GM23338 (cell line): ENCODE measurements around the gene RFNG. TPM values are rescaled to one million over a fixed set of nuclear protein-coding genes. Genes with fewer than 3 reads are reported as not detected.
A peak's percentile ranks its signal among the peaks of the same experiment; 100 is the strongest.

Experiments
- ATAC-seq: fragments of 200-7000 bp; cut with Tn5 transposase; 3 replicates; pipeline ENCODE4 v1.9.1; 2020
- DNase-seq: peaks from one replicate; pipeline ENCODE4 v3.0.0-alpha.2; 2015; ENCODE audit warnings: low spot score
- H2AFZ ChIP-seq: fragments of 200-600 bp; sonication (generic); 2 replicates; pipeline ENCODE4 v1.8.0; 2016; ENCODE audit warnings: antibody characterized with exemption, mild to moderate bottlenecking, moderate library complexity
- H3F3A ChIP-seq: fragments of 200-600 bp; sonication (generic); replicated peaks from 2 replicates; pipeline ENCODE4 v1.8.0; 2017; ENCODE audit warnings: antibody characterized with exemption, mixed run types, low read depth
- H3K27ac ChIP-seq: fragments of 200-600 bp; sonication (generic); 2 replicates; pipeline ENCODE4 v1.6.1; 2016; ENCODE audit warnings: low read depth
- H3K27me3 ChIP-seq: fragments of 200-600 bp; sonication (generic); 2 replicates; pipeline ENCODE4 v1.8.0; 2016; ENCODE audit warnings: mild to moderate bottlenecking, mixed run types, moderate library complexity; ENCODE audit not compliant: insufficient read depth
- H3K36me3 ChIP-seq: fragments of 200-600 bp; sonication (generic); 2 replicates; pipeline ENCODE4 v1.8.0; 2016; ENCODE audit warnings: mild to moderate bottlenecking; ENCODE audit not compliant: insufficient read depth
- H3K4me1 ChIP-seq: fragments of 200-600 bp; sonication (generic); 2 replicates; pipeline ENCODE4 v1.8.0; 2016; ENCODE audit warnings: mild to moderate bottlenecking, moderate library complexity; ENCODE audit not compliant: insufficient read depth
- H3K4me2 ChIP-seq: fragments of 200-600 bp; sonication (generic); 2 replicates; pipeline ENCODE4 v1.7.1; 2017; ENCODE audit warnings: mixed run types
- H3K4me3 ChIP-seq: fragments of 200-600 bp; sonication (generic); 2 replicates; pipeline ENCODE4 v1.6.1; 2016; ENCODE audit warnings: mixed run types
- H3K79me2 ChIP-seq: fragments of 200-600 bp; sonication (generic); replicated peaks from 2 replicates; pipeline ENCODE4 v1.8.0; 2017; ENCODE audit warnings: mild to moderate bottlenecking; ENCODE audit not compliant: insufficient read depth
- H3K9me2 ChIP-seq: fragments of 200-600 bp; sonication (generic); 2 replicates; pipeline ENCODE4 v1.8.0; 2017; ENCODE audit not compliant: insufficient read depth
- H4K20me1 ChIP-seq: fragments of 200-600 bp; sonication (generic); replicated peaks from 2 replicates; pipeline ENCODE4 v1.8.0; 2017; ENCODE audit warnings: mild to moderate bottlenecking; ENCODE audit not compliant: insufficient read depth
- H3K27ac Mint-ChIP-seq: 2 replicates; pipeline ENCODE4 v1.8.0; 2020; ENCODE audit warnings: inconsistent platforms, mild to moderate bottlenecking, moderate library complexity, mixed read lengths
- H3K27me3 Mint-ChIP-seq: 3 replicates; pipeline ENCODE4 v1.8.0; 2022; ENCODE audit warnings: low read depth, mild to moderate bottlenecking, moderate library complexity, mixed read lengths, inconsistent platforms; ENCODE audit not compliant: insufficient read depth, poor library complexity
- H3K36me3 Mint-ChIP-seq: 3 replicates; pipeline ENCODE4 v1.8.0; 2021; ENCODE audit warnings: low read depth, mild to moderate bottlenecking, inconsistent platforms, moderate library complexity, mixed read lengths
- H3K4me1 Mint-ChIP-seq: 3 replicates; pipeline ENCODE4 v1.8.0; 2020; ENCODE audit warnings: mild to moderate bottlenecking, inconsistent platforms, mixed read lengths
- H3K4me3 Mint-ChIP-seq: 3 replicates; pipeline ENCODE4 v1.8.0; 2021; ENCODE audit warnings: moderate library complexity, mild to moderate bottlenecking, inconsistent platforms, mixed read lengths
- H3K9me3 Mint-ChIP-seq: 3 replicates; pipeline ENCODE4 v1.8.0; 2020; ENCODE audit warnings: moderate library complexity, mild to moderate bottlenecking, inconsistent platforms, mixed read lengths
- JUNB ChIP-seq: IDR thresholded peaks from one replicate; pipeline ENCODE4 v1.6.1; 2016; ENCODE audit warnings: antibody characterized with exemption; ENCODE audit not compliant: unreplicated experiment
- NANOG ChIP-seq: IDR thresholded peaks from 2 replicates; pipeline ENCODE4 v1.6.1; 2016; ENCODE audit warnings: antibody characterized with exemption, borderline replicate concordance
- POLR2AphosphoS5 ChIP-seq: IDR thresholded peaks from 2 replicates; pipeline ENCODE4 v1.6.1; 2016; ENCODE audit warnings: antibody characterized with exemption, low read depth
- STAT1 ChIP-seq: IDR thresholded peaks from one replicate; pipeline ENCODE4 v1.6.1; 2016; ENCODE audit warnings: antibody characterized with exemption; ENCODE audit not compliant: unreplicated experiment
- polyA plus RNA-seq: library from polyadenylated mRNA; unstranded; fragments of >200 nt; fragmentation: Nextera tagmentation; extraction: Ambion mirVana; gene quantifications from 2 replicates; pipeline ENCODE4 v1.2.1, GENCODE V29; 2016
- total RNA-seq: library from RNA; depleted of rRNA; stranded (reverse); fragments of >200 nt; shearing (Covaris generic); gene quantifications from 2 replicates; pipeline ENCODE4 v1.2.3, GENCODE V29; 2014
- TF ChIP-seq, protein P1 (sequence below): fragments of 250-450 bp; sonication (Bioruptor Pico); IDR thresholded peaks from 2 replicates; pipeline ENCODE4 v1.5.0; 2020; ENCODE audit warnings: mild to moderate bottlenecking, moderate library complexity

Gene RFNG
- total and polyA plus RNA-seq, 2 experiments from 2014 or later, result 18.0 to 44.7 TPM

DNA sequence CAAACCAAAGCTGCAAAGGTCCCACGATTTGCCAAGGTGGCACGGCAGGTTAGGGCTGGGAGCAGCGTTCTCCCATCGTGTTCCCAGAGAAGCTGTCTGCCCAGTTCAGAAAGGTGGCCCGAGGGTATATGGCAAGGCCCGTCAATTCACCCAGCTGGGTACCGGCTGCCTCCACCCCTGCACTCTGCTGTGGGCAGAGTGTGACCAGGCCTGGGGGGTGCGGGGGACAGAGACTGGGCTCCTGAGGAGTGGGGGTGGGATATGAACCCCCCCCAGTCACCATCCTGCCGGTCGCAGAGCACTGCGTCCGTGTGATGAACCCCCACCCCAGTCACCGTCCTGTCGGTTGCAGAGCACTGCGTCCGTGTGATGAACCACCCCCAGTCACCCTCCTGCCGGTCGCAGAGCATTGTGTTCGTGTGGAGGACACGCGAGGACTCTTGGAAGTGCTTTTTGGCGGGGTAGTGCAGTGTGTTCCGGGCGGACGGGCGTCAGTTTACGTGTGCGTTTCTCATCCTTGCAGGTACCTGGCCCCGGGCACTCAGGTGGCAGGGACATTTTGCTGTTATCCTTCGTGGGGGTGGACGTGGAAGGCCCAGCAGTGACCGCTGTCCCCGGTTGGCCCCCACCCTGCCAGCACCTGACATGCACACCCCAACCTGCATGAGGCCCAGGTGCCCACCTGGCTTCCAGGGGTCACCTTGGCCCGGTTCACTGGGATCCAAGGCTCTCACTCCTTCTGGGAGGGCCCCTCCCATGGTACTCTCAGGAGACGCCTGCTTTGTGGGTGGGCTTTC lies 49.1 kb upstream of the RFNG start (continued):
- TF ChIP-seq NANOG (no peak), JUNB (no peak)
- TF ChIP-seq, protein P1, sequence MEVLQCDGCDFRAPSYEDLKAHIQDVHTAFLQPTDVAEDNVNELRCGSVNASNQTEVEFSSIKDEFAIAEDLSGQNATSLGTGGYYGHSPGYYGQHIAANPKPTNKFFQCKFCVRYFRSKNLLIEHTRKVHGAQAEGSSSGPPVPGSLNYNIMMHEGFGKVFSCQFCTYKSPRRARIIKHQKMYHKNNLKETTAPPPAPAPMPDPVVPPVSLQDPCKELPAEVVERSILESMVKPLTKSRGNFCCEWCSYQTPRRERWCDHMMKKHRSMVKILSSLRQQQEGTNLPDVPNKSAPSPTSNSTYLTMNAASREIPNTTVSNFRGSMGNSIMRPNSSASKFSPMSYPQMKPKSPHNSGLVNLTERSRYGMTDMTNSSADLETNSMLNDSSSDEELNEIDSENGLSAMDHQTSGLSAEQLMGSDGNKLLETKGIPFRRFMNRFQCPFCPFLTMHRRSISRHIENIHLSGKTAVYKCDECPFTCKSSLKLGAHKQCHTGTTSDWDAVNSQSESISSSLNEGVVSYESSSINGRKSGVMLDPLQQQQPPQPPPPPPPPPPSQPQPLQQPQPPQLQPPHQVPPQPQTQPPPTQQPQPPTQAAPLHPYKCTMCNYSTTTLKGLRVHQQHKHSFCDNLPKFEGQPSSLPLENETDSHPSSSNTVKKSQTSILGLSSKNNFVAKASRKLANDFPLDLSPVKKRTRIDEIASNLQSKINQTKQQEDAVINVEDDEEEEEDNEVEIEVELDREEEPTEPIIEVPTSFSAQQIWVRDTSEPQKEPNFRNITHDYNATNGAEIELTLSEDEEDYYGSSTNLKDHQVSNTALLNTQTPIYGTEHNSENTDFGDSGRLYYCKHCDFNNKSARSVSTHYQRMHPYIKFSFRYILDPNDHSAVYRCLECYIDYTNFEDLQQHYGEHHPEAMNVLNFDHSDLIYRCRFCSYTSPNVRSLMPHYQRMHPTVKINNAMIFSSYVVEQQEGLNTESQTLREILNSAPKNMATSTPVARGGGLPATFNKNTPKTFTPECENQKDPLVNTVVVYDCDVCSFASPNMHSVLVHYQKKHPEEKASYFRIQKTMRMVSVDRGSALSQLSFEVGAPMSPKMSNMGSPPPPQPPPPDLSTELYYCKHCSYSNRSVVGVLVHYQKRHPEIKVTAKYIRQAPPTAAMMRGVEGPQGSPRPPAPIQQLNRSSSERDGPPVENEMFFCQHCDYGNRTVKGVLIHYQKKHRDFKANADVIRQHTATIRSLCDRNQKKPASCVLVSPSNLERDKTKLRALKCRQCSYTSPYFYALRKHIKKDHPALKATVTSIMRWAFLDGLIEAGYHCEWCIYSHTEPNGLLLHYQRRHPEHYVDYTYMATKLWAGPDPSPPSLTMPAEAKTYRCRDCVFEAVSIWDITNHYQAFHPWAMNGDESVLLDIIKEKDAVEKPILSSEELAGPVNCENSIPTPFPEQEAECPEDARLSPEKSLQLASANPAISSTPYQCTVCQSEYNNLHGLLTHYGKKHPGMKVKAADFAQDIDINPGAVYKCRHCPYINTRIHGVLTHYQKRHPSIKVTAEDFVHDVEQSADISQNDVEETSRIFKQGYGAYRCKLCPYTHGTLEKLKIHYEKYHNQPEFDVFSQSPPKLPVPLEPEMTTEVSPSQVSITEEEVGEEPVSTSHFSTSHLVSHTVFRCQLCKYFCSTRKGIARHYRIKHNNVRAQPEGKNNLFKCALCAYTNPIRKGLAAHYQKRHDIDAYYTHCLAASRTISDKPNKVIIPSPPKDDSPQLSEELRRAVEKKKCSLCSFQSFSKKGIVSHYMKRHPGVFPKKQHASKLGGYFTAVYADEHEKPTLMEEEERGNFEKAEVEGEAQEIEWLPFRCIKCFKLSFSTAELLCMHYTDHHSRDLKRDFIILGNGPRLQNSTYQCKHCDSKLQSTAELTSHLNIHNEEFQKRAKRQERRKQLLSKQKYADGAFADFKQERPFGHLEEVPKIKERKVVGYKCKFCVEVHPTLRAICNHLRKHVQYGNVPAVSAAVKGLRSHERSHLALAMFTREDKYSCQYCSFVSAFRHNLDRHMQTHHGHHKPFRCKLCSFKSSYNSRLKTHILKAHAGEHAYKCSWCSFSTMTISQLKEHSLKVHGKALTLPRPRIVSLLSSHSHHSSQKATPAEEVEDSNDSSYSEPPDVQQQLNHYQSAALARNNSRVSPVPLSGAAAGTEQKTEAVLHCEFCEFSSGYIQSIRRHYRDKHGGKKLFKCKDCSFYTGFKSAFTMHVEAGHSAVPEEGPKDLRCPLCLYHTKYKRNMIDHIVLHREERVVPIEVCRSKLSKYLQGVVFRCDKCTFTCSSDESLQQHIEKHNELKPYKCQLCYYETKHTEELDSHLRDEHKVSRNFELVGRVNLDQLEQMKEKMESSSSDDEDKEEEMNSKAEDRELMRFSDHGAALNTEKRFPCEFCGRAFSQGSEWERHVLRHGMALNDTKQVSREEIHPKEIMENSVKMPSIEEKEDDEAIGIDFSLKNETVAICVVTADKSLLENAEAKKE (CRISPR knock-in tag), result no peak

DNA sequence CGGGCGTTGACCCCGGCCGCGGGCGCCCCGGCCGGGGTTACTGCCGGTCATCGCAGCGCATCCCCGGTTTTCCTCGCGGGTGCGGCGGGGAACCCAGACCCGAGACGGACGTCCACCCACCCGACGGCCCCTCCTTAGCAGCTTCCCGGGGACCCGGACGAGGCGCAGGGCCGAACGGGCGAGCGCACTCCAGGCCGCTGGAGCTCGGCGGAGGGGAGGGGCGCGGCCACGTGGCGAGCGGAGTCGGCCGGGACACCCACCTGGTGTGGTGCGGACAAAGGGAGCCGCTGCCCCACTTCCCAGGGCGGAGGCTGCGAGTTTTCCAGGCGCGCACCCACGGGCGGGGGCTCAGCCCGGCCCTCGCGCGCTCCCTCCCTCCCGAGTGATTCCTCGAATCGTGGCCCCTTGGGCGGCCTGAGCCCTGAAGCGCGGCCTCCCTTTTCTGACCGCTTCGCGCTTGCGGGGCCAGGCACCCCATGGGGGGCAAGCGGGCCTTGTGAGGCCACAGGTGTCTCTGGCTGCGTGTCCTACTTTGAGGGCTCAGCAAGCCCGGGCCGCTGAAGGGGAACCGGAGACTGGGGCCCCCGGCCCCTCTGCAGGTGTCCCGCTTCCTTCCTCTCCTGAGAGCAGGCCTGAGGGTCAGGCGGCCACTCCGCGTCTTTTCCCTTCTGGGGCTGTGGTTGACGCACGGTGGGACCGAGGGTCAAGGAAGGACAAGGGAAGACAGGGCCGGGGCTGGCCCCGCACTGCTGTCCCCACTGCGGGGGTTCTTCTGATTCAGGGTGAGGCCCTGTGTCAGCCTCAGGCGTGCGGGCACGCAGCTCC lies 47.5 kb upstream of the RFNG start:
- Histone ChIP-seq H3K4me3 (peak overlapping the region; percentile 73), H2AFZ (no peak overlapping the region), H4K20me1 (peaks cover 25% of the 10 kb centered on the region), H3F3A (0 out of 2 replicates have a peak, but pooled peaks cover 20% of the 10 kb centered on the region), H3K4me1 (peaks cover 40% of the 10 kb centered on the region), H3K27ac (peak overlapping the region; percentile 81; the same call in 1 of the 2 replicates), H3K36me3 (0 out of 2 replicates have a peak, but pooled peaks cover 5% of the 10 kb centered on the region), H3K4me2 (peak overlapping the region; percentile 88), H3K79me2 (peaks cover 47% of the 10 kb centered on the region), H3K27me3 (no peaks in the 10 kb centered on the region), H3K9me2 (no peaks in the 10 kb centered on the region)
- DNase-seq (peak; percentile 48), ATAC-seq (peak; percentile 7)
- H3K27ac Mint-ChIP-seq, result peak overlapping the region; percentile 95
- peaks cover 21% of the 10 kb centered on the region; the same call in 2 of the 3 replicates for H3K36me3 Mint-ChIP-seq
- H3K27me3 Mint-ChIP-seq, result peaks cover 24% of the 10 kb centered on the region
- peaks cover 27% of the 10 kb centered on the region for H3K4me1 Mint-ChIP-seq
- no peaks in the 10 kb centered on the region for H3K9me3 Mint-ChIP-seq
- peak overlapping the region; percentile 76 for H3K4me3 Mint-ChIP-seq
- TF ChIP-seq, protein P1 (CRISPR knock-in tag), result no peak
- TF ChIP-seq STAT1 (no peak), POLR2AphosphoS5 (peak; percentile 47)
